PC-3 (cell line): Measurements from ENCODE around the gene KIF21A. TPM values are rescaled to one million over a fixed set of nuclear protein-coding genes. Genes with fewer than 3 reads are reported as not detected.

Experiments used
- ATAC-seq: fragments of 200-7000 bp; cut with Tn5 transposase; 2 replicates; pipeline ENCODE4 v1.9.1; 2020; ENCODE audit warnings: mild to moderate bottlenecking, moderate library complexity
- BruUV-seq: library from RNA; stranded (reverse); fragments of 400-500 nt; replicated peaks from 2 replicates; lab custom pipeline; 2021; lab: Mats Ljungman, UMichigan
- CTCF ChIA-PET: fragments of 300-600 bp; sonication (Branson Sonifier 250); formaldehyde crosslinking; loops from one replicate; lab custom pipeline; 2022; ENCODE audit warnings: antibody characterized with exemption; lab: Charles Lee
- POLR2A ChIA-PET: fragments of 300-600 bp; sonication (Branson Sonifier 250); formaldehyde crosslinking; loops from one replicate; lab custom pipeline; 2022; ENCODE audit warnings: antibody characterized with exemption; ENCODE audit not compliant: unreplicated experiment; lab: Charles Lee
- DNase-seq: peaks from one replicate; pipeline ENCODE4 v3.0.0-alpha.2; 2015
- H2AFZ ChIP-seq: fragments of 300-600 bp; sonication (generic); 2 replicates; pipeline ENCODE4 v1.6.0; 2016; ENCODE audit warnings: antibody characterized with exemption, low read length
- H3F3A ChIP-seq: fragments of 300-600 bp; sonication (generic); one replicate; pipeline ENCODE4 v1.6.0; 2017; ENCODE audit warnings: antibody characterized with exemption, low read length, control low read depth, mild to moderate bottlenecking; ENCODE audit not compliant: unreplicated experiment
- H3K27ac ChIP-seq: fragments of 300-600 bp; sonication (generic); 2 replicates; pipeline ENCODE4 v1.5.1; 2016; ENCODE audit warnings: mild to moderate bottlenecking, low read length
- H3K27me3 ChIP-seq: fragments of 300-600 bp; sonication (generic); 2 replicates; pipeline ENCODE4 v1.6.1; 2016; ENCODE audit warnings: low read length, mixed read lengths
- H3K36me3 ChIP-seq: fragments of 300-600 bp; sonication (generic); 2 replicates; pipeline ENCODE4 v1.6.1; 2016; ENCODE audit warnings: low read depth, mixed run types, low read length, mixed read lengths
- H3K4me1 ChIP-seq: fragments of 300-600 bp; sonication (generic); 2 replicates; pipeline ENCODE4 v1.5.1; 2016; ENCODE audit warnings: low read length; ENCODE audit not compliant: insufficient read depth
- H3K4me2 ChIP-seq: fragments of 300-600 bp; sonication (generic); 2 replicates; pipeline ENCODE4 v1.6.0; 2016; ENCODE audit warnings: low read length
- H3K4me3 ChIP-seq: fragments of 300-600 bp; sonication (generic); 2 replicates; pipeline ENCODE4 v1.5.1; 2016; ENCODE audit warnings: mild to moderate bottlenecking, low read length, mixed read lengths
- H3K79me2 ChIP-seq: fragments of 300-600 bp; sonication (generic); 2 replicates; pipeline ENCODE4 v1.6.1; 2017; ENCODE audit warnings: low read length, mixed read lengths
- H3K9ac ChIP-seq: fragments of 300-600 bp; sonication (generic); 2 replicates; pipeline ENCODE4 v1.6.0; 2016; ENCODE audit warnings: mild to moderate bottlenecking, low read length
- H3K9me2 ChIP-seq: fragments of 300-600 bp; sonication (generic); replicated peaks from 2 replicates; pipeline ENCODE4 v1.6.1; 2016; ENCODE audit warnings: mixed run types, low read length, mixed read lengths
- H3K9me3 ChIP-seq: fragments of 300-600 bp; sonication (generic); 2 replicates; pipeline ENCODE4 v1.6.1; 2016; ENCODE audit warnings: low read length, mixed read lengths
- H4K20me1 ChIP-seq: fragments of 300-600 bp; sonication (generic); 2 replicates; pipeline ENCODE4 v1.6.1; 2016; ENCODE audit warnings: low read length, mixed read lengths
- CTCF ChIP-seq: fragments of 300-600 bp; sonication (generic); conservative IDR thresholded peaks from 2 replicates; pipeline ENCODE4 v1.5.1; 2017; ENCODE audit warnings: antibody characterized with exemption, low read depth, mild to moderate bottlenecking, low read length
- EZH2 ChIP-seq: fragments of 300-600 bp; sonication (generic); IDR thresholded peaks from one replicate; pipeline ENCODE4 v1.6.1; 2017; ENCODE audit warnings: antibody characterized with exemption, mild to moderate bottlenecking, low read length; ENCODE audit not compliant: unreplicated experiment
- EZH2phosphoT487 ChIP-seq: fragments of 300-600 bp; sonication (generic); IDR thresholded peaks from 2 replicates; pipeline ENCODE4 v1.6.1; 2018; ENCODE audit warnings: mild to moderate bottlenecking, antibody characterized with exemption, low read length, borderline replicate concordance
- intact Hi-C: fragments of 100-400 bp; cut with micrococcal nuclease; formaldehyde crosslinking; loops from 2 replicates; pipeline ENCODE4 v1.9.0; 2023
- total RNA-seq: library from RNA; depleted of rRNA; stranded (reverse); fragments of >200 nt; gene quantifications from 2 replicates; pipeline ENCODE4 v1.2.3, GENCODE V29; 2014

The KIF21A gene
- total RNA-seq, 1 experiment from 2014 or later: 25.1 TPM

- no peak for TF ChIP-seq EZH2
- no peak for TF ChIP-seq CTCF
- TF ChIP-seq EZH2phosphoT487: no peak
- Histone ChIP-seq H4K20me1 (no peaks in the 10 kb centered on the region), H3F3A (no peaks in the 10 kb centered on the region), H3K4me1 (no peaks in the 10 kb centered on the region), H3K27me3 (no peaks in the 10 kb centered on the region), H3K4me2 (no peak overlapping the region), H3K79me2 (no peaks in the 10 kb centered on the region), H3K4me3 (no peak overlapping the region), H3K9me2 (no peaks in the 10 kb centered on the region), H3K36me3 (peaks cover 5% of the 10 kb centered on the region; the same call in 1 of the 2 replicates), H3K9ac (no peak overlapping the region), H3K9me3 (no peaks in the 10 kb centered on the region), H2AFZ (no peak overlapping the region), H3K27ac (no peak overlapping the region)
- intact Hi-C loops: no loop called here
- ATAC-seq (no peak), DNase-seq (no peak)
- CTCF ChIA-PET: no interaction called here
- POLR2A ChIA-PET: no interaction called here
- BruUV-seq: no TSS peak
Observed at GRCh38 chr12:39348941-39349626, 93.8 kb downstream of the KIF21A start.

- Histone ChIP-seq H3K9me2 (no peaks in the 10 kb centered on the region), H3K27ac (no peak overlapping the region), H3K79me2 (no peaks in the 10 kb centered on the region), H3K4me3 (no peak overlapping the region), H3K9me3 (no peaks in the 10 kb centered on the region), H3K4me1 (no peaks in the 10 kb centered on the region), H3K4me2 (no peak overlapping the region), H3K27me3 (no peaks in the 10 kb centered on the region), H3K9ac (no peak overlapping the region), H2AFZ (no peak overlapping the region), H4K20me1 (no peaks in the 10 kb centered on the region), H3F3A (no peaks in the 10 kb centered on the region), H3K36me3 (0 out of 2 replicates have a peak, but pooled peaks cover 2% of the 10 kb centered on the region)
- ChIA-PET POLR2A (no interaction called here), CTCF (no interaction called here)
- TF ChIP-seq EZH2phosphoT487: no peak
- no peak for TF ChIP-seq EZH2
- no peak for TF ChIP-seq CTCF
- intact Hi-C loops: no loop called here
- BruUV-seq: no TSS peak
- ATAC-seq (no peak), DNase-seq (no peak)
Observed at GRCh38 chr12:39348523-39348922, 94.4 kb downstream of the KIF21A start.

- H3K9me2 ChIP-seq: no peaks in the 10 kb centered on the region
- intact Hi-C loops: no loop called here
- DNase-seq: no peak
- H3K27ac ChIP-seq: no peak overlapping the region
- BruUV-seq: no TSS peak
- H3K9me3 ChIP-seq: no peaks in the 10 kb centered on the region
- H3K9ac ChIP-seq: no peak overlapping the region
- no peak overlapping the region for H2AFZ ChIP-seq
- no peak overlapping the region for H3K4me3 ChIP-seq
- peaks cover 8% of the 10 kb centered on the region for H3K36me3 ChIP-seq
- no peak overlapping the region for H3K4me2 ChIP-seq
- no peaks in the 10 kb centered on the region for H4K20me1 ChIP-seq
- TF ChIP-seq EZH2phosphoT487 (no peak), EZH2 (no peak), CTCF (no peak)
- ChIA-PET POLR2A (no interaction called here), CTCF (no interaction called here)
- H3F3A ChIP-seq: no peaks in the 10 kb centered on the region
- no peaks in the 10 kb centered on the region for H3K27me3 ChIP-seq
- H3K4me1 ChIP-seq: no peaks in the 10 kb centered on the region
- no peak for ATAC-seq
- no peaks in the 10 kb centered on the region for H3K79me2 ChIP-seq
Observed at GRCh38 chr12:39344926-39345325, 98.0 kb downstream of the KIF21A start.
